Stimulated activated naive CD4-positive, alpha-beta T cell (primary cell): ENCODE data around the gene KCNMA1.

Experiments used
- DNase-seq, 6 experiments: peaks; one replicate each; lab custom pipeline; 2025; lab: John Stamatoyannopoulos, UW

Gene KCNMA1

DNA sequence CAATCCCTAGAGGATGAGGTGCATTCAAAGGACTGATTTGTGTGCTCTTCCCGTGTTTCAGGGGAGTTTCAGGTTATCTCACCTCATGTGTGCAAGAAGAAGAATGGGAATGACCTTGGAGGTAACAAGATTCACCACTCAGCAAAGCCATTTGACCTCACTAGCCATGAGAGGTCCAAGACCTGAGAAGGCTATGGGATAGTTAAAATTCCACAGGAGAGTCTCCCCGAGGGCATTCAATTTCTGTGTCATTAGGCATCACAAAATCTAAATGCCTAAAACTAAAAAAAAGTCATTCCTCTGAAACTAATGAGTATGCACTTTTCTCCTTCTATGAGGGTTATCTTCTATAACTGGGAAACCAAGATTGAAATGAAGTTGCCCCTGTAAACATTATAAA lies 433.4 kb downstream of the KCNMA1 start:
- no peak for DNase-seq

DNA sequence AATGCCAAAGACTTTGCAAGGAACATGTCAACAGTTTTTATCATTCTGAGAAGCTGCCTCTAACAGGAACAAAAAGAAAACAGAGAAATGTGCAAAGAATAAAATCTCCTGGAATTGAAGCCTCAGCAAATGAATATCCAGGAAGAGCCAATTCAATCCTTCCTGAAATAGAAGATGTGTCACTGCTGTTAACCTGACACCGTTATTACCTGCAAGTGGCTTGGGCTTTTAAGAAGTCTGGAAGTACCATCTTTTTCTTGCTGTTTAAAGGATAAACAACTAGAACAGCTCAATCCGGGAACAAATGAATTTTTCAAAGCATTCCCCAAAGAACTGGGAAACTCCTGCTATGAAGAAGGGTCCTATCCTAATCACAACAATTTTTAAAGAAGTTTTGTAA lies 434.8 kb downstream of the KCNMA1 start:
- DNase-seq: no peak

DNA sequence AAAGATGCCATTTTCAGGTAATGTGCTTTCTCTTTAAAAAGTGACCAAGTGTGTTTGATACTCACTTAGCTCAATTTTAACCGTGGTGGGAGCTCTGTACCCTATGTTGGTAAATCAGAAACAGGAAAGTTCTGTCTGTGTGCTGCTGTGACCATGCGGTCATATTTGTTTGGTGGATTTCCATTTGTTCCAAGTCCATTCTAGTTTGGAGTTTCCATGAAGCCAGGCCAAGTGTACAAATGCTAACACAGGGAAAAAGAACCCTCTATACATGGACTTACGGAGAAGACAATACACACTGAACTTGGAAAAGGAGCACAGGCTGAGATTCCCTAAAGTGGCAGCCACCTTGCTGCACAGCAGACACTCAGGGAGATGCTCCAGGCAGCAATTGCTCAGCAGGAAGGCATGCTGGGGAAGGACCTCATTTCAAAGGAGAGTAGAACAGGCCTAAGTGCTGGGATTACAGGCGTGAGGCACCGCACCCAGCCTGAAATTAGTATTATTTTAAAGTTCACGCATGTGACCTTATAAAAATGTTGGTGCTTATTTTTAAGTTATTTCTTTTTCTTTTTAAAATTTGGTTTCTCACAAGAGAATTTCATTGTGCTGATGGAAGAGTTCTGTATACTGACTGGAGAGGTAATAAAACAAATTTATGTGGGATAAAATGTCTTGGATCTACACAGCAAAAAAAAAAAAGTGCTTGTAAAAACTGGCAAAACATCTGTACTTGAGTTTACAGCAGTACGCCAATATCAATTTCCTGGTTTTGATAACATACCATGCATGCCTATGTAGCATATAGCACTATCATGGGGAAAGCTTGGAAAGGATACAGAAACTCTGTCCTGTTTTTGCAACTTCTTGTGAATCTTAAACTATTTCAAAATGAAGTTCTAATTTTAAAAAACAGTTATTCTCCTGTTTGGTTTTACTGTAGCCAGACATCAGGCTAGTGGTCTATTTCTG lies 436.2 kb downstream of the KCNMA1 start:
- DNase-seq: no peak

DNA sequence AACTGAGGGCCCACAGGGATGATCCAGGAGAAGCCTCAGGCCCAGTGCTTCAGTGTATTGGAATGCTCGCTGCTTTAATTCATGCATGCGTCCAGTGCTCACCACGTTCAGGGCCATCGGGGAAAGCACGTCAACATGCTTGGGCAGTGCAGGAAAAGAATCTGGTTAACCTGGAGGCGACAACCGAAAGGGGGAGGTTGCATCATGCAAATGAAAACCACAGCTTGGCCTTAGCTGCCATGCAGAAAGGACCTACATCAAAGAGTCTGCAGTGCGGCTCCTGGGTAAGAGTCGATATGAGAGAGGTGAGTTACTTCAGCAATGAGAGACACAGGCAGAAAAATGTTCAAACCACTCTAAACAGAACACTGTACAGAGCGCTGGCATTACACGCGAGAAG lies 440.1 kb downstream of the KCNMA1 start:
- no peak for DNase-seq

DNA sequence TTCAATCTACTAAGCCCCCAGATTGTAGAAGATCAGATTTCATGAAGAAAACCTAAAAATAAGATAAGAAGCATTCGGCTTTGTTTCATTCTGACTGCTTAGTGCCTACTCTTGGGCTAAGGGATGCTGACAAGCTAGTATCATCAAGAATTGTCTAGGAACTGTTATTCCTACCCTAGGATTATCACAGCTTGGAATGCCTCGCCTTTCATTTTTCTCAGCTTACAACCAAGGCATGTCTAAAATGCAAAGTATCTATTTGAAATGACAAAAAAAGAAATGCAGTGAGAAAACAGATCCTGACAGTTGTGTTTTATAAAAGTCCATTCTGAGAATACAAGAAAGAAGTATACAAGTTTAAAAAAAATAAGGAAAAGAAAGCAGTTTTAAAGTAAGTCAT lies 441.0 kb downstream of the KCNMA1 start:
- DNase-seq: no peak

DNA sequence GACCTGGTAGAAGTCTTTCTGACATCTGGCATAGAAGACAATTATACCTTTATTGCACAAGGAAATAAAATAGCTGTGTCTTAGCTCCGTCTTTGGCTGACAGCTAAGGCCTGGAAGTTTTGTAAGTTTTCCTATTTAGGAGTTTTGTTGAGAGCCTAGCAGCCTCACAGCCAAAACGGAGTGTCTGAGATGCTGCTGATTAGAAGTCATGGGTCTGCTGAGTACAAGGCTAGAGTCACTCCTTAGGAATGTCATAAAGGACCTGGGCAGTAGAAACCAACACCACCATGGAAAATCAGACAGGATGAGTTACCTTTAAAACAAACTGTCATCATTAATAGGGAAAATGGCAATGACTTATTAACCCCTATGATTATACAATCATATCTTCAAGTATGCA lies 442.5 kb downstream of the KCNMA1 start:
- DNase-seq: no peak

DNA sequence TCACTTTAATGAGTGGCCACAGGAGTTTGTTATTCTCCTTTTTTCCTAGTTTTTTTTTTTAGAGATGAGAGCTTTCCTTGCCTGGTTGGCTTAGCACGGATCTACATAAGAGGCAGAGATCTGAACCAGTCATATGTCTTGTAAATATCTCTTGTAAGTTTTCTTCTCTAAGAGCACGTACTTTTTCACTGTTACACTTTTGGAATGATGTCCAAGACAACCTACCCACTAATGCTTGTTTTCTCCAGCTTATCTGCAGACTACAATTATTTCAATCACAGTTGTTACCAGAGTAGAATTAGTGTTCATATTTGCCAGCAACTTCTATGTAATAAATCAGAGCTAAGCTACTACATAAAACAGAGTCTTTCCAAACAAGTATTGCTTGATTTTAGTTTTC lies 444.6 kb downstream of the KCNMA1 start:
- DNase-seq: no peak

DNA sequence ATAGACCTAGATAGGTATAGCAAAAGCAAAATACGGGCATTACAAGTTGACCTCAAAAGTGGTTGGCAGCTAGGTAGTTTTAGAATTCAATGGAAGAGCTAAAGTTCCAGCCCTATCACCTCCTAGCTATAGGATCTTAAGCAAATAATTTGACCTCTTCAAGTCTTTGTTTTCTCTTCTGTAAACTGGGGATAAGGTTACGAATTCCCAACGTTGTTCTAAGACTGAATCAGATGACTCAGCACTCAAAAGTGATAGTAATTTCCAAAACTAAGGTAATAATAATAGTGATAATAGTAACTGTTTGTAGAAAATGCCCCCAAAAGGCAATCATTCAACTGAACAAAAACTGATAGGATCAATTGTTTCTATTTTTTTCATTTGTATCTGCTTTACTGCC lies 445.2 kb downstream of the KCNMA1 start:
- no peak for DNase-seq

DNA sequence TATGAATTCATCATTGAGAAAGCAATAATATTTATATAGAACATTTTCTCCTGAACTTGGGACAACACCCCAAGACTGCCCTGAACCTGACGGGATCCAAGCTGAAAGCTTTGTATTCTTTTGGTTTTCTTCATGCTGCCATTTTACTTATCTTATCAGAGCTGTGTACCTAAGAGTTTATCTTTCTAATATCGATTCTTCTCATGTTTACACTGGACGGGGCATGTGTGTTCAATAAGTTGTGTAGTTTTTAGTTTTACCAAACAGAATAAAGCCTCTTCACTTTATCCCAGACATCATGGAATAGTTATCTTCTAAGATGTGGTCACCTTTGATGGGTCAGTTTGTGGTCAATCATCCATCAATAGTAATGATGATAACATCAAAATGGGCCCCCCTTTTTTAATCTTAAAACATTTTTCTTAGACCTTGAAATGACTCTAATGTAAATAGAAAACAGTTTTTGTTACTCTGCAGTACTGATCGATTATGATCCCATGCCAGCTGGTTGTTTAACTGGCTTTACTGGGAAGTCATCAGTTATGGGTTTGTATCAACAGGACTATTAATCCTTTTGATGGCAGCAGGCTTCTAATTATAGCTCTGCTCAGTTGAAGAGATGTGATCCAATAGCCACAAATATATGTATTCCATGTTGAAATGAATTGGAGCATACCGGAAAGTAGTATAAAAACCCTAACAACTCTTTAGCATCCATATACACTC lies 446.1 kb downstream of the KCNMA1 start:
- DNase-seq: no peak

DNA sequence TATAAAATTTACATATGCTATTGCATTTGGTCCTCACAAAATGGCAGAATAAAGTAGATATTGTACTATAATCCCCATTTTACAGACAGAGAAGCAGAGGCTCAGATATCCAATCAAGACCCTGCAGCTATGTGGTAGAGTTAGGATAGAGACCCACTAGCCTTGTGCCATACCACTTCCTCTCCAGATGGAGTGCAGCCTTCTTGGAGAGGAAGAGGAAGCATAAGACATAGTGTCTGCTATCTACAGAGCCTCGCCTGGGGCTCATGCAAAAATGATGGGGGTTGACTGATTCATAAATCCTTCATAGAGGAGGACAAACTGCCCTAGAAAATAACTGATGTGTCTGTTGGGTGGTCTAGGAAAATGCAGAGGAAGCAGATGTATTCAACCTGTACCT lies 447.3 kb downstream of the KCNMA1 start:
- DNase-seq: no peak

DNA sequence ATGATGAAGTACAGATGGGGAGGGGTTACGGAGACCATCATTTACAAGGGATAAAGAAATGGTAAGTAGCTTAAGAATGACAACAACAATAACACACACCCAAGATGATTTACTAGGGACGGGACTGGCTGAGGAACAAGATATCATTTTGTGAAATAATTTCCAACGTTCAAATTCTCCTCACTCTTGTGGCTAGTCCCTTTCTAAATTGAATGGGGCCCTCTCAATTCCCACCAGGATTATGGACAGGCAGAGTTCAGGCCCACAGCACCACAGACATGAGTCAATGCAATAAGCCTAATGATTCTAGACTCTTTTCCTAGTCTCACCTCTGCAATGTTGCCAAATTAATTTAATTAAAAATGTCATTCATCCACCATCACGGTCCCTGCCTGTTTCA lies 448.1 kb downstream of the KCNMA1 start:
- no peak for DNase-seq

DNA sequence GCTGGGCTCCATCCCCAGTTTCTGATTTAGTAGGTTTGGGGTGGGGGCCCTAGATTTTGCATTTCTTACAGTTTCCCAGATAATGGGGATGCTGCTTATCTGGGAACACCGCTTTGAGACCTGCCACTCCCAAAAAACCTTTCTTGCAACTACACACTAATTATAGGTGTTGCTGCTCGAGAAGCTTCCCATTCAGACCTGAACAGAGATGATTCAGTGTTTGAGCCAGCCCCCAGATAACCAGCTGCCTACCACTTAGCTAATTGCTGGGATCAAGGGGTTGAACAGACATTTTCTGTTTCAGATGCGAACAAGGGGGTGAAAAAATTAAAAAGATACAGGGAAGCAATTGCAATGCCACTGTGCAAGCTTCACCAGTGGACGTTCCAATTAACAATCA lies 448.5 kb downstream of the KCNMA1 start:
- no peak for DNase-seq

DNA sequence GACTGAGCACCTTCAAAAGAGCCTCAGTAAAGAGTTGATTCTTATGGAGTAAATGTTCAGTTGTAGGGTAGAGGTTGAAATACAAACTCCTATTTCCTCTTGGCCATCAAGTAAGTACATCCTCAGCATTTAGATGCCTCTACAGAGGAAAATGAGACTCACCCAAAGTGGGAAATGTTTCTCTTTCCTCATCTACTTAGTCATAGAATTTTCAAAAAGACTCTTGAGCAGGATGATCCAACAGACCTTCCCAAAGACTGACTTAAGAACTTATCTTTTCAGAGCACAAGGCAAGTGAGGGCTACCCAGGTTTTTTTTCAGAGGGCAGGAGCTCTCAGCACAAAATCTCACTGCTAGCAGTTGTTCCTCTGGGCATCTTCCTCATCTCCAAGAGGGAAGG lies 449.1 kb downstream of the KCNMA1 start:
- no peak for DNase-seq

DNA sequence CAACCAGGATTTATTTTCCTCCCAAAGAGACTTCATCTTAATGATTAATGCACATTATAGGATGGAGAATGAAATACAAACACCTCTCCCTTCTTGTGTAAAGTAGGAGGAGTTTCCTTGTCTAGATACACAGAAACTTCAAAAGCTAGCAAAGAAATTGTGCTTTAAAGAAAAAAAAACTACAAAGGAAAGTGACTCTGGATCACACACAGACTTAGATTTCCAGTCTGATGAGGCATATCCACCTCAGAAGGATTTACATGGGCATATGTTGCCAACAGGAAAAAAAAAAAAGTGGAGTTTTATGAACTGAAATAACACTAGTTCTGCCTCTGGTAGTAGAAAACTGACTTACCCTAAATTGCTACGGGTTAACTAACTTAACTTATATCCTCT lies 449.6 kb downstream of the KCNMA1 start:
- DNase-seq: no peak

DNA sequence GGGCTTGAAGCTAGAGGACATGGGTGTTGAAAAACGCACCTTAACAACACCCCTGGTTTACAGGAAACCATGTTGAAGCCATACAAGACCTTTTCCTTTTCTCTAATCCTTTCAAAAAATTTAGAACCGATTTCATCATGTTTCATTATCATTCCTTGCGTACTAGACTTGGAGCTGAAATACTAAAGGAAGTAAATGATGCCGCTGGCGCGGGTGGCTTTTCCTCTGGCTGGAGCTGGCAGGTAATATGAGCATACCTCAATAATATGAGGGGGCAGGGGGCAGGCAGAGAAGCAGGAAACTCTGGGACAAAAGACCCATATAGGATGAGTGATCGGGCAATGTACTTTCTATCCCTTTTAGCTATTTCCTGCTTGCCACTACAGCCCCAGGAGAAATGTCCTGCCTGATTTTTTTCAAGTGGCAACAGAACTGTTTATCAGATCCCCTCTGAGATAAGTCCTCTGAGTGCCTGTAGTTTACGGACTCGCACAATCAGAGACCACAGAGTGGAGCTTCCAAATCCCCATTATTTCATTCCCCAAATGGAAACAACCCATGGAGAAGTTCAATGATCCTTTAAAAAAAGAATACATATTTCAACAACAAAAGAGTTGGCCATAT lies 450.1 kb downstream of the KCNMA1 start:
- DNase-seq: no peak

DNA sequence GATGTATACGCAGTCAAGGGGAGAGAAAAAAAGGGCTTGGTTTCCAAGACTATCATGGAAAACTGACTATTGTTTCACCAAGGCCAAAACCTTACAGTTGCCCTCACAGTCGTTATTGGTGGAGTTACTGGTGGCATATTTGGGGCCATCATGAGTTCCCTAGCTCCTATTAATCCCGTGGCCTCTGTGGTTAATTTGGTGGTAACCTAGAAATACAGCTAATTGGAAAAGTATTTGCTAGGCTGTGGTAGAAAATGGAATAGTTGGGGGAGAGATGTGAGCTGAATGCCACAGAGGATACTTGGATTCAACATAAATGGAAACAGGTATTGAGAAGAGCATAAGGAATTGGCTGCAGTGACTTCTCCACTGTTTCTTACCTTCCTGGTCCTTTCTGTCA lies 450.7 kb downstream of the KCNMA1 start:
- no peak for DNase-seq

DNA sequence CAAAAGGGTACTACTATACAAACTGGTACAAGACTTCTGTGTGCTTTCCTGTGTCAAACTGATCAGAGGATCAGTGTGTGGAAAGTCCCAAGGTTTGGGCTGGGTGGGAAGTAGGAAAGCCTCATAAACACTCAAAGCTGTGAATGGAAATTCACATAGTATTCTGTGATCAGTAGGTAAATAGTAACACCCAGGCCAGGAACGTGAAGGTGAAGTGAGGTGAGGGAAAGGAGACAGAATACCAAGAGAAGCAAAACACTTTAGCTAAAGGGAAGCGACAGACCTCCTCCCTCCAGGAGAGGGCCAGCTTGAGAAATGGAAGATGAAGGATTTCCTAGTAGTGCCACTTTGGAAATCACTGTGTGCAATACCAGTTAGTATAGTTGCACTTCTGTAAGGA lies 451.9 kb downstream of the KCNMA1 start:
- DNase-seq: no peak

DNA sequence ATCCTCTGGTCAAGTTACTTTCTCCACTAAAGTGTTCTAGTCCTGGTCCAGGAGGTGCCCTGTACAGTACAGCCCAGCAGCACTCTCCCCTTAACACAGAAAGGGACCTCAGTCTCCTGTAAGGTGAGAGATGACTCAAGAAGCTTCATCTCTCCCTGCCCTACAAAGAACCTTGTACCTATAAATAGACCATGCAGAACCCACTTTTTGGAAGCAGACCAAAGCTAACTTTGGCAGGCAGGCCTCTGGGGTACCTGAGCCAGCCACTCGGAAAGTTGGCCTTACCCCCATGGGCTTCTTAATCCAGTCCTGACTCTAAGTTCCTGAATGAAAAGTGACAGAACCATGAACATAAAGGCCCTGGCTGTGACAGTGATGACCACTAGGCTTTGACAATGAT lies 454.8 kb downstream of the KCNMA1 start:
- DNase-seq: no peak

DNA sequence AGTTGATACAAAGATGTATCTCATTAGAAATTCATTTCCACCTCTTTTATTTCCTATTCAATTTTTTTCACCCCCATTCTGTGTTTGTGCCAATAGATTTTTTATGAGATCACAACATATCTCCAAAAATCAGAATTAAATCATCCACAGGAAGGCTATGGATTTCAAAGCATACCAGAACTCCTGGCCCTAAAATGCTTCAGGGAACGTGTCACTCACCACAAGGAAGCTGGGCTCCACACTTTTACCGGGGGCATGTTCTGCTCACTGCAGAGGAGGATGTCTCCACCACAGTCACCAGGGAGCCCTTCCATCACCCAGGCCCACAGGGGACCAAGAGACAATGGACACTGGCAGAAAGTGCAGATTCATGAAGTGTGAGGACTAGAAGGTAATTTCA lies 456.8 kb downstream of the KCNMA1 start:
- DNase-seq: no peak

DNA sequence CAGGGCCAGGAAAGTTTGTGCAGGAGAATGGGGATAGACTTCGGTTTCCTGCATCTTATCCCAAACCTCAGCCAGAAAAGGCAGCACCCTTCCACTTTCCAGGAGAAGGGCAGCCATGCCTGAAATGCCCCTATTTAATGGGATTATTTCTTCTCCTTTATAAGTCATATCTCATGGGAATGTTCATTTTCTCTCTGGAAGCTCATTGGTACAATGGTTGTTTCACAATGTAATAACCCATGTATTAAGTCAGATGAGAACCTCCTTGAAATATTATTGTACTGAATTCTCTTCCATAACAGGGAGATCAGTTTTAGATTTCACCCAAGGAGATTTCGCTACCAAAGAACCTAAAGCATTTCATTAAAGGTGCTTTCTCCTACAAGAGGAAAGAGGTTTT lies 457.5 kb downstream of the KCNMA1 start:
- DNase-seq: no peak

DNA sequence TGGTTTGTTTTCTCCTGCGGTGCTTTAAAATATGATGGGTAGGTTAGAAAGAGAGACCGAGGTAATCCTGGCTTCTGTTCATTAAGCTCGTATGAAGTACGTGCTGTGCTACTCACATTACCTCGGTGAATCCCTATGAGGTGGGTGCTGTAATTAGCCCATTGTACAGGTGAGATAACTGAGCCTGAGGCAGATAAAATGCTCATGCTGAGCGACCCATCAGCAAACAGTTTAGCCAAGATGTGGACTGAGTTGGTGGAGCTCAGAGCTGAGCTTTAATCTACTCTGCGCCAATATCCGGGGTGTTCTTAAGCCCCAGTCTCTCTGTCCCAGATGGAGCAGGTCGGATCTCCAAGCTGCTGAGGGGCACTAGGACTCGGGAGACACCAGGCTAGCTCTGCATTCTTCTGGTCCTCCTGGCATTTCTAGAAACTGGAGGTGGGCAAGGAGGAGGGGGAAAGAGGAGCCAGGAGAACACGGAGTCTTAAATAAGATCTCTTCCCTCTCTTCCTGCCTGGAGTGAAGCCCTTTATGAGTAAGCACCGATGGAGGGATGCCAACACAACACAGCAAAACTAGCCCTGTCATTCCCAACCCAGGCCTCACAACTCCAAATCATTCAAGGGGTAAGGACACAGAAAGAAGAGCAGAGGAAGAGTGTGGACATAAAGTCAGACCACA lies 458.5 kb downstream of the KCNMA1 start:
- no peak for DNase-seq

DNA sequence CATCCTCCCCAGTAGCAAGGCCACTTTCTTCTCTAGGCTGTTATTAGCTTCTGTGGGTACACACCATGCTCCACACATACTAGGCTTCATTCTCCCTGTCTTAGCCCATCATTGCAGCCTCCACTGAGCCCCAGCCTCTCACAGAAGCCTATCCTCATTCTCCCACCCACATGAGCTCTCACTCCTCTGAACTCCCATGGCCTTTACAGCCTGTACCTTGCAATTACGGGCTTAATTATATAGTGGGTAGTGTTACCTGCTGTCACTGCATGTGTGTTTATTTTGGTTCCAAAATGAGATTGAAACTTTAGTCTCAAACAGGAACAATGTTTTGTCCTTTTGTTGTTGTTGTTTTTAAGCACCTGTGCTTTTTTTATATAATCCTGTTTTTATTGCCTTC lies 460.0 kb downstream of the KCNMA1 start:
- DNase-seq: no peak
